ENCODE results near the gene RBMX2. TPM values are rescaled to one million over a fixed set of nuclear protein-coding genes. Genes with fewer than 3 reads are reported as not detected.
"Not testable (repeated sequence)": the region's sequence is repeated elsewhere in the genome, so short reads cannot be mapped to it uniquely, and the experiment has no call there.

Gene RBMX2
- total and polyA plus RNA-seq, 11 donors: 7.4 to 12.6 (median 11.0) TPM

GRCh38 chrX:130419263-130419662 is 17.5 kb downstream of the RBMX2 start:
- DNase-seq: no peak
- Histone ChIP-seq H3K9me3 (no peaks in the 10 kb centered on the region), H3K27me3 (peaks cover 0 to 3% (median 0%) of the 10 kb centered on the region in 9 donors), H3K36me3 (peaks cover 0 to 9% (median 0%) of the 10 kb centered on the region in 9 donors), H3K4me3 (no peak overlapping the region), H3K4me1 (no peaks in the 10 kb centered on the region), H3K27ac (no peak overlapping the region)
- no peak for ATAC-seq
- 73 to 86% (median 81%) methylated on average over 2 of the region's 2 CpGs for WGBS, 4 donors
- intact Hi-C loops (cut with DNase I): no loop called here
- TF ChIP-seq CTCF (IDR thresholded peaks at IDR 0.05): no peak
- TF ChIP-seq POLR2A (IDR thresholded peaks at IDR 0.05): no peak

DNA sequence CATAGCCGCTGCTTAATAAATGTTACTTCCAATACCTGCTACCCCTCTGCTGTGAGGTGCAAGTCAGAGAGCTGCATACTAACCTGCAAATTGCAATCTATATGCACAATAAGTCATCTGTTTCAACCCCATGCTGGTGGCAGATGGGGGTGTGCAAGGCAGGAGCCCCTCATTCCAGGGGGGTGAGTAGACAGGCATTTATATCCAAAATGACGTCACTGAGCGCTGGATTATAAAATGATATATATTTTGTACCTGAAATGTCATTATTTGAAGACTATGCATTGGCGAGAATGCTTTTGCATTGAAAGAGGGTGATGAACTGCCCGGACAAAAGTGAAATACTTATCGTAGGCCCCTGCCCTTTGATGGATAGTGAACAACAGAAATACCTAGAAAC is 24.7 kb downstream of the RBMX2 start:
- Histone ChIP-seq H3K4me1 (no peaks in the 10 kb centered on the region), H3K27me3 (peaks cover 0 to 7% (median 0%) of the 10 kb centered on the region in 9 donors), H3K9me3 (no peaks in the 10 kb centered on the region), H3K36me3 (no peaks in the 10 kb centered on the region), H3K4me3 (no peak overlapping the region), H3K27ac (no peak overlapping the region)
- DNase-seq: no peak
- TF ChIP-seq POLR2A (IDR thresholded peaks at IDR 0.05) (no peak), CTCF (IDR thresholded peaks at IDR 0.05) (no peak)
- no peak for ATAC-seq
- intact Hi-C loops (cut with DNase I): no loop called here
- 77 to 91% (median 88%) methylated on average over 6 of the region's 6 CpGs for WGBS, 4 donors

DNA sequence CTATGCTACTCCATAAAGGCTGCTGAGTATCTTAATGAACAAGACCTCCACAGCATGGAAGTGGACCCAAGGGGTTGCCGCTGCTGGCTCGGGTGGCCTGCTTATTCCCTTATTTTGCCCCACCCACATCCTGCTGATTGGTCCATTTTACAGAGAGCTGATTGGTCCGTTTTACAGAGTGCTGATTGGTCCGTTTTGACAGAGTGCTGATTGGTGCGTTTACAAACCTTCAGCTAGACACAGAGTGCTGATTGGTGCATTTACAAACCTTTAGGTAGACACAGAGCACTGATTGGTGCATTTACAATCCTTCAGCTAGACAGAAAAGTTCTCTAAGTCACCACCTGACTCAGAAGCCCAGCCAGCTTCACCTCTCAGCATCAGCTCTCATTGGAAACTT is 27.4 kb downstream of the RBMX2 start:
- 68 to 80% (median 73%) methylated on average over 5 of the region's 5 CpGs for WGBS, 4 donors
- H3K4me1 ChIP-seq; H3K9me3 ChIP-seq; H3K4me3 ChIP-seq; intact Hi-C loops (cut with DNase I); DNase-seq; H3K36me3 ChIP-seq; H3K27me3 ChIP-seq; ATAC-seq; H3K27ac ChIP-seq: not testable (repeated sequence)

DNA sequence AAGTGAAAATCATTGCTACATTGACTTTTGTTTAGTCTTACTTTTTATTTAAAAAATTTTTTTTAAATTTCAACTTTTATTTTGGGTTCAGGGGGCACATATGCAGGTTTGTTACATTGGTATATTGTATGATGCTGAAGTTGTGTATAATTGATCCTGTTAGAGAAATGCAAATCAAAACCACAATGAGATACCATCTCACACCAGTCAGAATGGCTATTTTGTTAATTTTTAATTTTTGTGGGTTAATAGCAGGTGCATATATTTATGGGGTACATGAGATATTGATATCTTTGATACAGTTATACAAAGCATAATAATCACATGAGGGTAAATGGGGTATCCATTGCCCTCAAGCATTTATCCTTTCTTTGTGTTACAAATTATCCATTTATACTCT is 34.1 kb downstream of the RBMX2 start:
- ATAC-seq (no peak), DNase-seq (no peak)
- H3K36me3 ChIP-seq: no peaks in the 10 kb centered on the region
- intact Hi-C loops (cut with DNase I): no loop called here
- no peak overlapping the region for H3K4me3 ChIP-seq
- H3K27me3 ChIP-seq: no peaks in the 10 kb centered on the region
- no peak for TF ChIP-seq POLR2A (IDR thresholded peaks at IDR 0.05)
- no peak for TF ChIP-seq CTCF (IDR thresholded peaks at IDR 0.05)
- peaks cover 0 to 27% (median 3%) of the 10 kb centered on the region in 12 donors for H3K9me3 ChIP-seq
- no peaks in the 10 kb centered on the region for H3K4me1 ChIP-seq
- no peak overlapping the region for H3K27ac ChIP-seq

DNA sequence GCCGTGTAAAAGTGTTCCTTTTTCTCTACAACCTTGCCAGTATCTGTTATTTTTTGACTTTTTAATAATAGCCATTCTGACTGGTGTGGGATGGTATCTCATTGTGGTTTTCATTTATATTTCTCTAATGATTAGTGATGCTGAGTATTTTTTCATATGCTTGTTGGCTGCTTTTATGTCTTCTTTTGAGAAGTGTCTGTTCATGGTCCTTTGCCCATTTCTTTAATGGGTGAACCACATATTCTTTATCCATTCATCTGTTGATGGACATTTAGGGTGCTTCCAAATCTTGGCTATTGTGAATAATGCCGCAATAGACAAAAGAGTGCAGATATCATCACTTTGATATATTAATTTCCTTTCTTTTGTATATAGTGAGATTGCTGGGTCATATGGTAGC is 36.2 kb downstream of the RBMX2 start:
- intact Hi-C loops (cut with DNase I); H3K36me3 ChIP-seq; H3K4me3 ChIP-seq; H3K27ac ChIP-seq; H3K4me1 ChIP-seq; H3K27me3 ChIP-seq; ATAC-seq; DNase-seq: not testable (repeated sequence)
- 69 to 87% (median 77%) methylated on average over 2 of the region's 2 CpGs for WGBS, 4 donors
- H3K9me3 ChIP-seq: peaks cover 0 to 27% (median 3%) of the 10 kb centered on the region in 12 donors

All from heart left ventricle (tissue), 16 donors.